Esophagus muscularis mucosa (tissue), 4 donors: ENCODE results near the gene TSPAN32. TPM values are rescaled to one million over a fixed set of nuclear protein-coding genes. Genes with fewer than 3 reads are reported as not detected.
A peak's percentile ranks its signal among the peaks of the same experiment; 100 is the strongest.

Source experiments
- DNase-seq: peaks from one replicate; pipeline ENCODE4 v3.0.0-alpha.2; 2017; ENCODE audit errors: extremely low spot score
- H3K27ac ChIP-seq, 4 donors: fragments of 200-600 bp; sonication (generic); replicated peaks in 1 of 4; 1 replicate in 3 of 4; 2 replicates in 1 of 4; pipeline ENCODE4 v1.5.1; 2016 to 2019; ENCODE audit warnings: mild to moderate bottlenecking in 1 of 4
- H3K27me3 ChIP-seq, 4 donors: fragments of 200-600 bp; sonication (generic); one replicate each; pipeline versions ENCODE4 v1.5.1 to v1.6.0; 2016 to 2019
- H3K36me3 ChIP-seq, 4 donors: fragments of 200-600 bp; sonication (generic); one replicate each; pipeline ENCODE4 v1.5.1; 2016 to 2019
- H3K4me1 ChIP-seq, 4 donors: fragments of 200-600 bp; sonication (generic); one replicate each; pipeline ENCODE4 v1.5.1; 2016 to 2019
- H3K4me3 ChIP-seq, 4 donors: fragments of 200-600 bp; sonication (generic); 1 replicate in 2 of 4; 2 replicates in 2 of 4; pipeline ENCODE4 v1.5.1; 2016 to 2019; ENCODE audit warnings: mild to moderate bottlenecking in 4 of 4, moderate library complexity in 1 of 4
- H3K9me3 ChIP-seq, 4 donors: fragments of 200-600 bp; sonication (generic); 1 replicate in 3 of 4; 2 replicates in 1 of 4; pipeline ENCODE4 v1.5.1; 2016 to 2019
- CTCF ChIP-seq, 3 experiments: fragments of 200-600 bp in 2 of 3; fragments of 450-650 bp in 1 of 3; sonication (generic) in 2 of 3; IDR thresholded peaks; one replicate each; pipeline ENCODE4 v1.5.1; 2017 to 2019; ENCODE audit warnings: antibody characterized with exemption in 3 of 3, mild to moderate bottlenecking in 2 of 3, moderate library complexity in 1 of 3
- EP300 ChIP-seq: sonication (generic); formaldehyde crosslinking; IDR thresholded peaks from one replicate; pipeline ENCODE4 v1.6.1; 2017; ENCODE audit warnings: antibody characterized with exemption
- POLR2A ChIP-seq: fragments of 450-650 bp; IDR thresholded peaks from one replicate; pipeline ENCODE4 v1.6.1; 2017; ENCODE audit warnings: antibody characterized with exemption, moderate library complexity, mild to moderate bottlenecking, low read depth
- POLR2AphosphoS5 ChIP-seq, 2 donors: sonication (generic); formaldehyde crosslinking; IDR thresholded peaks; one replicate each; pipeline ENCODE4 v1.6.1; 2017; ENCODE audit warnings: antibody characterized with exemption in 2 of 2
- WGBS: methylation state at CpG from one replicate; pipeline ENCODE4 v1.1.5; 2018; 5-methylcytosine and 5-hydroxymethylcytosine counted together
- intact Hi-C: fragments of 100-400 bp; cut with DNase I; formaldehyde crosslinking; loops from one replicate; pipeline ENCODE4 v1.15.1; 2023
- total RNA-seq, 4 donors: library from RNA; depleted of rRNA; stranded (reverse); fragments of >200 nt; gene quantifications; one replicate each; pipeline versions ENCODE4 v1.1.0 to v1.2.1, GENCODE V29; 2016

TSPAN32 gene
- total RNA-seq, 4 donors from 2014 or later: 0.52 to 3.5 (median 1.2) TPM; not detected in 1

- TF ChIP-seq CTCF (IDR thresholded peaks at IDR 0.05): no peak
- TF ChIP-seq POLR2A: no peak
- TF ChIP-seq POLR2AphosphoS5 (IDR thresholded peaks at IDR 0.05): no peak
- no peak for TF ChIP-seq EP300
- no peaks in the 10 kb centered on the region for H3K36me3 ChIP-seq
- no peak overlapping the region for H3K27ac ChIP-seq
- WGBS: 92% methylated on average over 5 of the region's 16 CpGs
- H3K4me1 ChIP-seq: peaks cover 47 to 65% (median 62%) of the 10 kb centered on the region in 4 donors
- no peaks in the 10 kb centered on the region for H3K27me3 ChIP-seq
- no peak for DNase-seq
- no peak overlapping the region for H3K4me3 ChIP-seq
- intact Hi-C loops: no loop called here
- H3K9me3 ChIP-seq: no peaks in the 10 kb centered on the region
Observed at GRCh38 chr11:2310073-2310785, 8.4 kb downstream of the TSPAN32 start.

- H3K9me3 ChIP-seq: no peaks in the 10 kb centered on the region
- peaks cover 47 to 65% (median 62%) of the 10 kb centered on the region in 4 donors for H3K4me1 ChIP-seq
- H3K36me3 ChIP-seq: no peaks in the 10 kb centered on the region
- no peak for TF ChIP-seq POLR2AphosphoS5 (IDR thresholded peaks at IDR 0.05)
- no peak for TF ChIP-seq POLR2A
- no peak for TF ChIP-seq CTCF (IDR thresholded peaks at IDR 0.05)
- no peak for TF ChIP-seq EP300
- H3K4me3 ChIP-seq: no peak overlapping the region
- H3K27ac ChIP-seq: no peak overlapping the region
- no peaks in the 10 kb centered on the region for H3K27me3 ChIP-seq
- WGBS: 100% methylated on average over 3 of the region's 16 CpGs
- DNase-seq: no peak
- intact Hi-C loops: no loop called here
Observed at GRCh38 chr11:2310786-2311352, 9.1 kb downstream of the TSPAN32 start.

GRCh38 chr11:2311353-2312133 is 9.7 kb downstream of the TSPAN32 start:
- no peaks in the 10 kb centered on the region for H3K36me3 ChIP-seq
- no peak for TF ChIP-seq POLR2AphosphoS5 (IDR thresholded peaks at IDR 0.05)
- TF ChIP-seq EP300: no peak
- no peak for TF ChIP-seq POLR2A
- no peak for TF ChIP-seq CTCF (IDR thresholded peaks at IDR 0.05)
- no peaks in the 10 kb centered on the region for H3K9me3 ChIP-seq
- no peak overlapping the region for H3K4me3 ChIP-seq
- H3K4me1 ChIP-seq: peaks cover 41 to 61% (median 57%) of the 10 kb centered on the region in 4 donors
- DNase-seq: no peak
- intact Hi-C loops: no loop called here
- H3K27me3 ChIP-seq: no peaks in the 10 kb centered on the region
- 84% methylated on average over 13 of the region's 21 CpGs for WGBS
- H3K27ac ChIP-seq: peak overlapping the region; percentile 54 to 82 (median 64)

DNA sequence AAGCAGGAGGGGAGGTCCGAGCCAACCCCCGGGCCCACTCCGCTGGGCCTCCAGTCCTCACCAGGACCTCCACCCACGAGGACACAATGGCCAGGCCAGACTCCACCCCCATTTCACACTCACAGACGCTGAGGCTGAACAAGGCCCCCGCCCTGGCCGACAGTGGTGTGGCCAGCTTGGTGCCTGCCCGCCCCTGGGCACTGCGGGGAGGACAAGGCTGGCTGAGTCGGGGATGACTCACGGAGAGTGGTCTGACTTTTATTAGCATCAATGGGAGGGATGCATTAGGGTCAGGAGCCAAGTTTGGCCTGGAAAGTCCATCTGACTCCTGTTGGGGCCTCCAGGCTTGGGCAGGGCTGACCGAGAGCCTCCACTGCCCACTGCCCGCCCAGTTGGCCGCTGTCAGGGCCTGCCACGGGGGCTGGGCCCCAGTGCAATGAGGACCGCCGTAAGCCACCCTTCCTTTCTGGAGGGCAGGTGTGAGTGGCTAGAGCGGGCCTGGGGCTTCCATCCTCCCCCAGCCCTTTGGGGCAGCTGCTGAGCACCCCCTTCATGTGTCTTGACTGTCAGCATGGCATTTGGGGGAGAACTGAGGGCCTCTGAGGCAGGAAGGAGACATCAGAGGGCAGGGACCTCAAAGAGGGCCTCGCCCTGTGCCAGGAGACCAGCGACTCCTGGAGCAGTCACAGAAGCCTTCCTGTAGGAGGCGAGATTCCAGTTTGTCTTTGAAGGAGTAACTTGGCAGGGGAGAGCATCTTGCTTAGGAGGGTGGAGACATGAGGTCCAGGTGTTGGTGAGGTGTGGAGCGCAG is 10.6 kb downstream of the TSPAN32 start:
- intact Hi-C loops: no loop called here

More for the DNA sequence above, 10.6 kb downstream of the TSPAN32 start:
- H3K4me1 ChIP-seq: peaks cover 33 to 52% (median 48%) of the 10 kb centered on the region in 4 donors
- 72% methylated on average over 8 of the region's 22 CpGs for WGBS
- peak overlapping the region; percentile 54 to 82 (median 64) for H3K27ac ChIP-seq
- H3K36me3 ChIP-seq: no peaks in the 10 kb centered on the region
- TF ChIP-seq EP300: no peak
- peak in 1 of 2 donors; percentile 31 for TF ChIP-seq POLR2AphosphoS5 (IDR thresholded peaks at IDR 0.05)
- no peak overlapping the region for H3K4me3 ChIP-seq
- H3K27me3 ChIP-seq: no peaks in the 10 kb centered on the region
- H3K9me3 ChIP-seq: peaks cover 0 to 4% (median 2%) of the 10 kb centered on the region in 4 donors
- no peak for DNase-seq
